PFSK-1 (cell line): ENCODE results near the gene WDR33.

Experiments used
- FOXP2 ChIP-seq: optimal IDR thresholded peaks from 2 replicates; pipeline ENCODE3; 2011; ENCODE audit warnings: borderline replicate concordance, control low read depth, inconsistent platforms; ENCODE audit not compliant: insufficient read depth; ENCODE audit errors: extremely low read length, extremely low read depth
- POLR2AphosphoS5 ChIP-seq: IDR thresholded peaks from 2 replicates; pipeline ENCODE4 v1.6.1; 2012; ENCODE audit warnings: low read depth, mild to moderate bottlenecking, control low read depth, low read length, moderate library complexity
- REST ChIP-seq, 2 experiments: IDR thresholded peaks; 2 replicates each; pipeline versions ENCODE4 v1.6.1 to v1.8.0; 2011 to 2012; ENCODE audit warnings: low read depth in 2 of 2, low read length in 2 of 2, control low read depth in 1 of 2, inconsistent platforms in 1 of 2, mild to moderate bottlenecking in 1 of 2, moderate library complexity in 1 of 2; ENCODE audit not compliant: insufficient read depth in 1 of 2
- SIN3A ChIP-seq: IDR thresholded peaks from 2 replicates; pipeline ENCODE4 v1.6.1; 2012; ENCODE audit warnings: mild to moderate bottlenecking, low read length, moderate library complexity, borderline replicate concordance; ENCODE audit not compliant: insufficient read depth
- TAF1 ChIP-seq: IDR thresholded peaks from 2 replicates; pipeline ENCODE4 v1.6.1; 2012; ENCODE audit warnings: low read length, control low read depth, borderline replicate concordance; ENCODE audit not compliant: insufficient read depth

The WDR33 gene

DNA sequence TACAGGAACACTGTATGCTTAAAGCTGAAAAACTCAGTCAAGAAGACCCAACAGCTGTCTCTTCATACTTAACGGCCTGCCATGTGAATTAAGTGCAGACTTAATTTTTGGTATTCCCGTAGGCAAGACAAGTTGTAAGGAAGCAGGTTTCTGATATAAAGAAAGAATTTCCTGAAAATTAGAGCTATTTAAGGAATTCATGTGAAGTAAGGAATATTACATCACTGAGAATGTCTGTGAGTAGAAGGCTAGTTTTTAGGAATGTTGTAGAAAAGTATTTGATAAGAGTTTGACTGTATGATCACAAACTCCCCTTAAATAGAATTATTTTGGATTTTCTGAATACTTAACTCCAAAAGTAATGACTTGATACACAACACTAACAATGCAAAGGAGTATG is 51.0 kb downstream of the WDR33 start:
- TF ChIP-seq FOXP2: no peak
- TF ChIP-seq TAF1: no peak
- TF ChIP-seq SIN3A: no peak
- no peak for TF ChIP-seq POLR2AphosphoS5
- TF ChIP-seq REST (IDR thresholded peaks at IDR 0.05; ENCODE audit: insufficient read depth in 1 of 2, low read depth in 2 of 2, low read length in 2 of 2): no peak

GRCh38 chr2:127754186-127754585 is 56.8 kb downstream of the WDR33 start:
- TF ChIP-seq SIN3A (no peak), POLR2AphosphoS5 (no peak), REST (IDR thresholded peaks at IDR 0.05; ENCODE audit: insufficient read depth in 1 of 2, low read depth in 2 of 2, low read length in 2 of 2) (no peak), FOXP2 (no peak), TAF1 (no peak)

DNA sequence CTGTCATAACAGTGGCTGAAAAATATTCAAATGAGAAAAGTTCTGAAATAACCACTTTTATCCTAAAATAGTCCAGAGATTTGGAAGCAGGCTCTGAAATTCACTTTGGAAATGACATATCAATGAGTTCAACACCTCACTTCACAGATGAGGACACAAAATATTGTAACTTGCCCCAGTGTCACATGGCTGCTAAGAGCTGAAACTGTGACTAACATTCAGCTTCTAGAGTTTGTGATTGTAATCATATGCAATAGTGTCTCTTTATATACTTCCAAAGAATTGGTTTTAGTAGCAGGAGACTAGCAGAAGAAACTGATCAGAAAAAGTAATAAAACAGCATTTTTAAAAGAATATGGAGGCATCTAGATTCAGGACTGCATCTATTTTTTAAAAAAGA is 57.6 kb downstream of the WDR33 start:
- TF ChIP-seq SIN3A (no peak), TAF1 (no peak), REST (IDR thresholded peaks at IDR 0.05; ENCODE audit: insufficient read depth in 1 of 2, low read depth in 2 of 2, low read length in 2 of 2) (no peak), POLR2AphosphoS5 (no peak), FOXP2 (no peak)

GRCh38 chr2:127747621-127748020 is 63.4 kb downstream of the WDR33 start:
- TF ChIP-seq SIN3A (no peak), TAF1 (no peak), REST (IDR thresholded peaks at IDR 0.05; ENCODE audit: insufficient read depth in 1 of 2, low read depth in 2 of 2, low read length in 2 of 2) (no peak), POLR2AphosphoS5 (no peak), FOXP2 (no peak)

DNA sequence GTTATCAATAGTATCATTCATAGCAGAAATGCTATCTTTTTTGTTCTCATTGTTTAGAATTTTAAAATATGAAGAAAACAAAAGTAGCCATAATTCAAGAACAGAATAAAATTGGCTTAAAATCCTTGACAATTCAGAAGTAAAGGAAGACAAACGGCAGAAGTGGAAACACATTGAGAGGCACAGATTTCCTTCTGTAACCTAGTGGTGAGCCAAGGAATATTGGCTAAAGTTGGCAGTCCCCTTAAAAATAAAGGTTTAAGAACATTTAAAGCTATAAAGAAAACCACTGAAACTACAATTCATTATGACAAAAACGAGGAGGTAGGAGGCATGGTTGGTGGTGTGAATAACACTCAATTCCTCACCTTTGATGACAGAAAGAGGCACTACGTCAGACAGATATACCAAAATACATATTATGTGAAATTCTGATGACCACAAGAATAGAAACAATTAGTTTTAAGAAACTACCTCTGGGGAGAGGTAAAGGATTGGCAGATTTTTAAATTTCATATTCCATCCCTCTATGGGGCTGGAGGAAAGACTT is 67.4 kb downstream of the WDR33 start:
- no peak for TF ChIP-seq TAF1
- TF ChIP-seq SIN3A: no peak
- TF ChIP-seq POLR2AphosphoS5: no peak
- TF ChIP-seq FOXP2: no peak
- no peak for TF ChIP-seq REST (IDR thresholded peaks at IDR 0.05; ENCODE audit: insufficient read depth in 1 of 2, low read depth in 2 of 2, low read length in 2 of 2)
